PC-3 (cell line): Measurements from ENCODE around the gene ATF5.

ENCODE experiments used
- EZH2 ChIP-seq: fragments of 300-600 bp; sonication (generic); IDR thresholded peaks from one replicate; pipeline ENCODE4 v1.6.1; 2017; ENCODE audit warnings: antibody characterized with exemption, mild to moderate bottlenecking, low read length; ENCODE audit not compliant: unreplicated experiment
- EZH2phosphoT487 ChIP-seq: fragments of 300-600 bp; sonication (generic); IDR thresholded peaks from 2 replicates; pipeline ENCODE4 v1.6.1; 2018; ENCODE audit warnings: mild to moderate bottlenecking, antibody characterized with exemption, low read length, borderline replicate concordance
- TF ChIP-seq, protein P1 (sequence below): fragments of 300-600 bp; sonication (generic); conservative IDR thresholded peaks from 2 replicates; pipeline ENCODE4 v1.5.1; 2017; ENCODE audit warnings: antibody characterized with exemption, low read depth, mild to moderate bottlenecking, low read length

DNA sequence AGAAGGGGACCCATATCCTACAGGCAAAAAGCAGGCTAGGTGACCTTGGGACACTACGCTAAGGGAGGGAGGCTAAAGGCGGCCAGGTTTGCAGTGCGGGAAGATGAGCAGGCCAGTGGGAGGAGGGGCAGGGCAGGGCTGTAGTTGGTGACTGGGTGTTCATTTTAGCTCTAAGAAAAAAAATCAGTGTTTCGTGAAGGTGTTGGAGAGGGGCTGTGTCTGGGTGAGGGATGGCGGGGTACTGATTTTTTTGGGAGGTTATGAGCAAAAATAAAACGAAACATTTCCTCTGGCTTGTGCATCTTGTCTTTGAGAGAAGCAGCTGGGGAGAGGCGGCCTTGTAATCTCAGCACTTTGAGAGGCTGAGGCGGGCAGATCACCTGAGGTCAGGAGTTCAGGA is 4.6 kb downstream of the ATF5 start:
- TF ChIP-seq, protein P1, sequence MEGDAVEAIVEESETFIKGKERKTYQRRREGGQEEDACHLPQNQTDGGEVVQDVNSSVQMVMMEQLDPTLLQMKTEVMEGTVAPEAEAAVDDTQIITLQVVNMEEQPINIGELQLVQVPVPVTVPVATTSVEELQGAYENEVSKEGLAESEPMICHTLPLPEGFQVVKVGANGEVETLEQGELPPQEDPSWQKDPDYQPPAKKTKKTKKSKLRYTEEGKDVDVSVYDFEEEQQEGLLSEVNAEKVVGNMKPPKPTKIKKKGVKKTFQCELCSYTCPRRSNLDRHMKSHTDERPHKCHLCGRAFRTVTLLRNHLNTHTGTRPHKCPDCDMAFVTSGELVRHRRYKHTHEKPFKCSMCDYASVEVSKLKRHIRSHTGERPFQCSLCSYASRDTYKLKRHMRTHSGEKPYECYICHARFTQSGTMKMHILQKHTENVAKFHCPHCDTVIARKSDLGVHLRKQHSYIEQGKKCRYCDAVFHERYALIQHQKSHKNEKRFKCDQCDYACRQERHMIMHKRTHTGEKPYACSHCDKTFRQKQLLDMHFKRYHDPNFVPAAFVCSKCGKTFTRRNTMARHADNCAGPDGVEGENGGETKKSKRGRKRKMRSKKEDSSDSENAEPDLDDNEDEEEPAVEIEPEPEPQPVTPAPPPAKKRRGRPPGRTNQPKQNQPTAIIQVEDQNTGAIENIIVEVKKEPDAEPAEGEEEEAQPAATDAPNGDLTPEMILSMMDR: no peak
- TF ChIP-seq EZH2phosphoT487 (no peak), EZH2 (no peak)
